GM21528 (cell line): ENCODE measurements around the gene TNFRSF21.
"Not testable (repeated sequence)": the region's sequence is repeated elsewhere in the genome, so short reads cannot be mapped to it uniquely, and the experiment has no call there.

Experiments used
- ATAC-seq: cut with Tn5 transposase; IDR thresholded peaks from one replicate; pipeline ENCODE4 v1.9.1; 2021; ENCODE audit warnings: mild to moderate bottlenecking, moderate library complexity; ENCODE audit not compliant: unreplicated experiment, low FRiP score

The TNFRSF21 gene, protein sequence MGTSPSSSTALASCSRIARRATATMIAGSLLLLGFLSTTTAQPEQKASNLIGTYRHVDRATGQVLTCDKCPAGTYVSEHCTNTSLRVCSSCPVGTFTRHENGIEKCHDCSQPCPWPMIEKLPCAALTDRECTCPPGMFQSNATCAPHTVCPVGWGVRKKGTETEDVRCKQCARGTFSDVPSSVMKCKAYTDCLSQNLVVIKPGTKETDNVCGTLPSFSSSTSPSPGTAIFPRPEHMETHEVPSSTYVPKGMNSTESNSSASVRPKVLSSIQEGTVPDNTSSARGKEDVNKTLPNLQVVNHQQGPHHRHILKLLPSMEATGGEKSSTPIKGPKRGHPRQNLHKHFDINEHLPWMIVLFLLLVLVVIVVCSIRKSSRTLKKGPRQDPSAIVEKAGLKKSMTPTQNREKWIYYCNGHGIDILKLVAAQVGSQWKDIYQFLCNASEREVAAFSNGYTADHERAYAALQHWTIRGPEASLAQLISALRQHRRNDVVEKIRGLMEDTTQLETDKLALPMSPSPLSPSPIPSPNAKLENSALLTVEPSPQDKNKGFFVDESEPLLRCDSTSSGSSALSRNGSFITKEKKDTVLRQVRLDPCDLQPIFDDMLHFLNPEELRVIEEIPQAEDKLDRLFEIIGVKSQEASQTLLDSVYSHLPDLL

DNA sequence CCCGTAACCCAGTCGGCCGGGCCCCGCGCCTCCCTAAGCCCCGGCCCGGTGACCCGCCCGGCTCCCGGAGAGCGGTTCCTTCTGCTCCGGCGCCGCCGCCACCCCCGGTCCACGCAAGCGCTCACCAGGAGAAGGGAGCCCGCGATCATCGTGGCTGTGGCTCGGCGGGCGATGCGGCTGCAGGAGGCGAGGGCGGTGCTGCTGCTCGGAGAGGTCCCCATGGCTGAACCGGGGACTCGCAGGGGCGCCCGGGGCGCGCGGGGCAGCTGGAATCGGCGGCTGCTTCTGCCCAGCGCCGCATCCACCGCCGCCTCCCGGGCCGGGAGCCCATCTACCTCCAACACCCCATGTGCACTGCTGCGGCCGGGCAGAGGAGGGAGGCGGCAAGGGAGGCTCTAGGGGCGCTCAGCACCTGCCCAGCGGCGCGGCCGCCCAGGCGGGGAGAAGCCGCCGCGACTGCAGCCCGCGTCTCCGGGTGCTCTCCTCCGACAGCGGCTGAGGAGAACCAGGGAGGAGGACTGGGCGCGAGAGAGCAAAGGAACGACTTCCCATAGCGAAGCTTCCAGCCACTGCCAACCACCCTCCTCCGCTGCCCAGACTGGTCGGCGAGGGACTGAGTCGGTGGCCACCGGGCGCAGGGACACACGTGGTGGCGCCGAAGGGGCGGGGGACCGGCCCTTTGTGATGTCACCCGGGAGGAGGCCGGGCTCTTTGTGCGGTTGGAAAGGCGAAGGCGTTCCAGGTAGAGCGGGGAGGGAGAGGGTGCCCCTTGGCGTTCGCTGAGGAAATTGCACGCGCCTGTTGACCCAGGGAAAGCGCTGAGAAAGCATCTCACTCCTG lies at the start of gene TNFRSF21:
Gene TNFRSF21 (minus strand): TSS at position 615 of the 840 bp plus-strand sequence. CDS start 394 bp downstream, at position 221.
- peak; percentile 99 for ATAC-seq

DNA sequence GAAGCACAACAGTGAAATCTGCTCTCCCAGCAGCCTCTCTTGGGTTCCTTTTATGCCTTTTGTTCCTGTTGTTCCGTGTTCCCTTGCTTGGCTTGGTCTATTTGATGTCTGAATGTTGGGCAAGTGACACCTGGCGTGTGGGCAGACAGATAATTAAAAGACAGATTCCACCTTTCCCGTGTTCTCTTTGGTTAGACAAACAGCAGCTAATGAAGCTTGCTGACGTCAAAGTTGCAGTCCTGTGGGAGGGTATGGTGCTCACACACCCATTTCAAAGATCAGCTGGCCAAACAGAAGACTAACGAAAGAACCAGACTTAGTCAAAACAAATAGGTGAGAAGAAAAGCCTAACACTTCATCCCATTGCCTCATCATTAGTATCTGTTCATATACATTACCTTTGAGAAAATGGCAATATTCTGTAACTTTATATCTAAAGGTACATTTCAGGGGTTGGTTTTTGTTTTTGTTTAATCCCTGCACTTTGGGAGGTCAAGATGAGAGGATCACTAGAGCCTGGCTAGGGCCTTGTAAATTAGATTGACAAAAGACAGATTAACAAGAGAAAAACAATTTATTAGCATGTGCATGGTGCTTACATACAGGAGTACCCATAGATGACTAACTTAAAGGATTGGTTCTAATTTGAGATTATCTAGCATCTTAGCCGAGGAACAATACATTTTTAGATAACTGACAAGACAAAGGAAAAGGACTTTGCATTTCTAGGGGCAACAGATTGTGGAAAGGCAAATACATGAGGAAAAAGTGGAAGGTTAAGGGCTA lies 48.9 kb upstream of the TNFRSF21 start:
- peak; percentile 43 for ATAC-seq

DNA sequence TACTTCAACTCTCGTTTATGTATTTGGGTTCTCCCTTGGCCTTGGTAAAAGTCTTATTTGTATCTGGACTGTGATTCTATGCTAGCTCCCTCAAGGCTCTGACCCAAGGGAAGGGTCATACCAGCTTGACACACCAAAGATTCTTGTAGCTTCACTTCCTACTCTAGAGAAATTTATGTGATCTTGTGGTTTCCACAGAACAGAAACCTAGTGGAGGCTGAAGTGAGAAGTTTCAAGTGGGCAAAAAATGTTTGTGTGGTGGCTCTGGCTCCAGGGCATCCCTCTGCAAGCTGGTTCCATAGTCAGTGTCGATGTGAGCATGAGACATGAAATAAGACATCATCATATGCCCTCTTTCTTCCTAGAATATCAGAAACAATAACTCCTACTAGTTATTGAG lies 48.1 kb upstream of the TNFRSF21 start:
- ATAC-seq, result peak; percentile 74

DNA sequence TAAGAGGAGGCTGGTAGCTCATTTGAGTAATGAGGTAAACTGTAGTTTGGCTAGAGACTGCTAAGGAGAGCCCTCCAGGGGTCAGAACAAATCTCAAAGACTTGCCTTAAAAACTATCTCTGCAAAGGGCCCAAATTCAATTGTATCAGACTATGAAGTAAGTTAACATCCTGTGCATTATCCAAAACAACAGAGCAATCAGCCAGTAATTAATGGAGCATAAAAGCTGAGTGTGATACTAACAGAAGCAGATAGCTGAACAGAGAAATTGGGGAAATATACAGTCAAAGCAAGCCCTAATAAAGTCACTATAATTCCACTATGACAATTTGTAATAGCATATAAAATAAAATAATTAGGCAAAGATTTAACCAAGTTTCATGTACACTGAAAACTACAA lies 45.8 kb upstream of the TNFRSF21 start:
- no peak for ATAC-seq

- no peak for ATAC-seq
Observed at GRCh38 chr6:47353871-47354270, 44.2 kb upstream of the TNFRSF21 start.

- ATAC-seq, result no peak
Observed at GRCh38 chr6:47352966-47353365, 43.3 kb upstream of the TNFRSF21 start.

DNA sequence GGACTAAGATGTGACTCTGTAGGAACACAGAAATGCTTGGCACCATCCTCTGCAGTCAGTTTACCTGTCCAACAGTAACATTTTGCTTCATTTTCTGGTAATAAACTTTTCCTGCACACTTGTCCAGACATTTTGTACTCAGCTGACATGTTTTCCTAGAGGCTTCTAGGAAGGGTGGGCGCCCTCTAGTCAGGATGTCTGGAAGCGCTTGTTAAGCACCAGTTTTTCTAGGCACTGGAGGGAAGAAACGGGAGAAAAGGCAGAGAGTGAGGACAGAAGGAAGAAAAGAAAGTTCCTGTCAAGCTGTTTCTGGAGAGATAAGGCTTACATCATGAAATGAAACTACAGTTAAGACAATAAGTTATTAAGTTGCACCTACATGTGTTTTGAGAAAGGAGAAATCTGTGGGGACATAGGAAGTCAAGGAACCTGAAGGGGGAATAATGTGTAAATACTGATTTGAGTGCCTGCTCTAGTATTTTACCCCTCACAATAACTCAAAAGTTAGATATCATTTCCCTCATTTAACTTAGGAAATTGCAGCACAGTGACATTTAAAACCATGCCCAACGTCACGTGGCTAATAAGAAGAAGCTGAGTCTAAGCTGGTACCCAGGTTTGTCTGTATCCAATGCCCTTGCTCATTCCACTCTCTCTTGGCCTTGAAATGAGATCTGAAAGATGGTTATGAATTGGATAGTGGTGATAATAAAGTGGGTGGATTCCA lies 42.7 kb upstream of the TNFRSF21 start:
- no peak for ATAC-seq

DNA sequence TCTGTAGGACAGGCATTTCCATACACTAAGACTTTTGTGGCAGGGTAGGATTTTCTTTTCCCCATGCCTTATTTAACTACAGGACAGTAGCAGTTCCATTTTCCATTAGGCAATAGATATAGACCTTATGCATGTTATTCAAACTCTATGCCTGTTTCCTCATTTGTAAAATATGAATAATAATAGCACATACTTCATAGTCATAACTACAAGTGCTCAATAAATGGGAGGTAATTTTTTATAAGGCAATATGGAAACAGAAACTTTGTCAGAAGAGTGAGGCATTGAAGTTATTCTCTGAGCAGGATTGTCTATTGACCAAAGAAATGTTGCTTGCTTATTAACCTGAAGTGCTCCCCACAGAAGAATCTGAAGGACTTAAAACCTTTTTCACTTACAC lies 41.9 kb upstream of the TNFRSF21 start:
- no peak for ATAC-seq

DNA sequence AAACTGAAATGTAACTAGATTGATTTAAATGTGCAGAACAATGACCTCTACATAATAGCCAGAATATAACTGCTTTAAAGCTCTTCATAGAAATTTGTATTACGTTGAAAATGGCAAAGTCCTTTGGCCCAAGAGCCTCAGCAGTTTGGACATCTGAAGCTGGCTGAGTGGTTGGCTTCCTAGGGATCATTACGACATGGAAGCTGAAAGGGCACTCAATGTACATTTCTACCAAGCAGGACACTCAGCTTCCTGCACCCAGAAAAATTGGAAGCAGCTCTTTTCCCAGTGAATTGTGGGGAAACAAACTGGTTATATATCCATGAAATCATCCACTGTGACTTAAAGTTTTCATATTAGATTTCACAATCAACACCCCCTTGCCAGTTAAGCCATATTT lies 40.2 kb upstream of the TNFRSF21 start:
- no peak for ATAC-seq

DNA sequence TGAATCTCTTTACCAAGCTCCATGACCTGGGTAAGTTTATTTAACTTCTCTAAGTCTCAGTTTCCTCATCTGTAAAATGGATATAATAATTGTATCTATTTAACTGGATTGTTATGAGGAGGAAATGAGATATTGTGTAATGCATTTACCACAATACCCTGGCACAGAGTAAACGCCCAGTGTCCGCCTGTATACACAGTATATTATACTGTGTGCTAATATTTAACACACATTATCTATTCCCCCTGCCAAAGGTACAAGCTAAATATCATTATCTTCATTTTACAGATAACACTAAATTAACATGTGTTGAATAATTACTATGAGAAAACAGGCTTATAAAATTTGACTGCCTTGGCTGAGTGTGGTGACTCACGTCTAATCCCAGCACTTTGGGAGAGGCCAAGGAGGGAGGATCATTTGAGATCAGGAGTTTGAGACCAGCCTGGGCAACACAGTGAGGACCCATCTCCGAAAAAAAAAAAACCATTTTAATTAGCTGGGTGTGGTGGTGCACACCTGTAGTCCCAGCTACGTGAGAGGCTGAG lies 38.7 kb upstream of the TNFRSF21 start:
- ATAC-seq, result no peak

DNA sequence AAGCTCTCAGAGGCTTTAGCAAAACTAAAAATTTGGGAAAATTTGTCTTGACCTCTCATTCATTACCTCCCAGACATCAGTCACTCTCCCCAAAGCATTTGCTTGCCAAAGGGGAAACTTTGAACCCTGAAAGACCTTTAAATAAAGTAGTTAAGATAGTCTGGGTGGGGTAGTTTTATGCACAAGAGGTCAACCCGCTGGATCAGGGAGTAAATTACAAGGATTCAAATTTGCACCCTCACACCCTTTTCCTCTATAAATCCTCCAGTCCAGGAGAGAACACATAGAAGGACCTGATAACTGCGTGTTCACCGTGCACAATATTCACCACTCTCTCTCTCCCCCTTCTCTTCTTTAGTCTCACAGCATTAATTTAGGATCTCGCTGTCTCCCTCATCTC lies 36.1 kb upstream of the TNFRSF21 start:
- ATAC-seq, result no peak

DNA sequence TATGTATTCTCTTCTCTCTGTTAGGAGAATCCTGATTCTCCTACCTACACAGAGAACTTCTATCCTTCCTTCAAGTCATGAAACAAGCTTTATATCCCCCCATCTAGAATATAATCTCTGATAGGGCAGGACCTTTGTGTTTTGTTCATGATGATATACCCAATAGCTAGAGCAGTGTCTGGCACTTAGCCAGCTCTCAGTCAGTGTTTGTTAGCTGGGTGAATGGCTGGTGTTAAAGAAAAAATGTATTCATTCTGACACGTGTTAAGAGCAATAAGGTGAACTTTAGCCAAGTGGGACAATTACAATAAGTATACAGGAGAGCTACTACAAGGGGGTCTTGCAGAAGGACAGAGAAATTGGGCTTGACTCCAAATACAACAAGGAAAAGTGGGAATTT lies 34.3 kb upstream of the TNFRSF21 start:
- no peak for ATAC-seq

DNA sequence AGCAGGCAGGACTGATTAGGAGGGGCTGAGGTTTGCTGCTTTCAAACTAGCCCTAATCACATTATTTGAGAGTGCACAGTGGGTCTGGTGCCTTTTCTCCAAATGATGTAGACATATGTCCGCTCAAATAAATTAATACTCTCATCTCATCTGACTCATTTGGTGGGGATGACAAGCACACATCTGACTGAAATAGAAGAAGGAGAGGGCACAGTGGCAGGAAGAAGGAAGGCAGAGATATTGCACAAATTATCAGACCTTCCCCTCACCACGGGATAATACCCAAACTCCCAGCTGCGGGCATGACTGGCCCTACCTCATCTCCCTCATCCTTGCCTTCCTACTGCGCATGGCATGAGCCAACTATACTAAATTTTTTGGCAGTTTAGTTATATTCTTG lies 33.9 kb upstream of the TNFRSF21 start:
- no peak for ATAC-seq

GRCh38 chr6:47342824-47343223 lies 33.1 kb upstream of the TNFRSF21 start:
- ATAC-seq, result no peak

- no peak for ATAC-seq
Observed at GRCh38 chr6:47337519-47337918, 27.8 kb upstream of the TNFRSF21 start.

DNA sequence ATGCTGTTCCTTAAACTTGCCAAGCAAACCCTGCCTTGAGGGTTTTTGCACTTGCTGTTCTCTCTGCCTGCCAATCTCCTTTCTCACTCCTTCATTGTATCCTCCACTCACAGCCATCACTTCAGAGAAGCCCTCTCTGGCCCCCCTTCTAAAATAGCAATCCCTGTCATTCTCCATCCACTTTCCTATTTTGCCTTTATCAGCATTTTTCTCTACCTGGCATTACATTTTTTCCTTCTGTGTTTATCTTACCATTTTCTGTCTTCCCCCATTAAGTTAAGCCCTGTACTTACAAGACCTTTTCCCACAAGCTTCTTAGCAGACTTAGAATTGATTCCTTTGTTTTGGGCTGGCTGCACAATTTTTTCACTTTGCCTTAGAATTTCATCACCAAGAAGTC lies 26.6 kb upstream of the TNFRSF21 start:
- no peak for ATAC-seq

- peak; percentile 97 for ATAC-seq
Observed at GRCh38 chr6:47335466-47335865, 25.8 kb upstream of the TNFRSF21 start.

- ATAC-seq, result no peak
Observed at GRCh38 chr6:47334334-47334733, 24.6 kb upstream of the TNFRSF21 start.

GRCh38 chr6:47328606-47329005 lies 18.9 kb upstream of the TNFRSF21 start:
- ATAC-seq, result not testable (repeated sequence)
